Ishikawa (cell line): ENCODE data around the gene NBR1.
A peak's percentile ranks its signal among the peaks of the same experiment; 100 is the strongest.
"Not testable (repeated sequence)": the region's sequence is repeated elsewhere in the genome, so short reads cannot be mapped to it uniquely, and the experiment has no call there.

Experiments
- CEBPB ChIP-seq: IDR thresholded peaks from 2 replicates; pipeline ENCODE4 v1.6.1; 2012
- CREB1 ChIP-seq: IDR thresholded peaks from 2 replicates; pipeline ENCODE4 v1.6.1; 2012; ENCODE audit warnings: low read depth
- EGR1 ChIP-seq: IDR thresholded peaks from 2 replicates; pipeline ENCODE4 v1.6.1; 2012
- EP300 ChIP-seq: IDR thresholded peaks from 2 replicates; pipeline ENCODE4 v1.6.1; 2012; ENCODE audit warnings: borderline replicate concordance
- NFIC ChIP-seq: IDR thresholded peaks from 2 replicates; pipeline ENCODE4 v1.6.1; 2012
- RAD21 ChIP-seq: IDR thresholded peaks from 2 replicates; pipeline ENCODE4 v1.6.1; 2012; ENCODE audit warnings: low read depth
- TAF1 ChIP-seq: IDR thresholded peaks from 2 replicates; pipeline ENCODE4 v1.6.1; 2012; ENCODE audit warnings: low read depth, mild to moderate bottlenecking
- TEAD4 ChIP-seq: IDR thresholded peaks from 2 replicates; pipeline ENCODE4 v1.6.1; 2012
- YY1 ChIP-seq: IDR thresholded peaks from 2 replicates; pipeline ENCODE4 v1.6.1; 2012; ENCODE audit warnings: low read depth
- ZBTB7A ChIP-seq: IDR thresholded peaks from 2 replicates; pipeline ENCODE4 v1.6.1; 2012; ENCODE audit warnings: low read depth
- TF ChIP-seq, protein P1 (sequence below): IDR thresholded peaks from 2 replicates; pipeline ENCODE4 v1.6.1; 2012

Gene NBR1

DNA sequence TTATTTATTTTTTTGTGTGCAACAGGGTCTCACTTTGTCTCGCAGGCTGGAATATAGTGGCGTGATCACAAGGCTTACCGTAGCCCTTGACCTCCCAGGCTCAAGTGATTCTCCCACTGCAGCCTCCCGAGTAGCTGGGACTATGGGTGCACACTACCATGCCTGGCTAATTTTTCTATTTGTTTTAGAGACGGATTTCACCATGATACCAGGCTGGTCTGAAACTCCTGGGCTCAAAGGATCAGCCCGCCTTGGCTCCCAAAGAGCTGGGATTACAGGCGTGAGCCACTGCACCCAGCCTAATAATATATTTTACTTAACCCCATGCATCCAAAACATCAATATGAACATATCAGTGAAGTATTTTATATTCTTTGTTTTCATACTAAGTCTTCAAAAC, 55.4 kb downstream of the NBR1 start:
- TF ChIP-seq YY1 (no peak), EGR1 (no peak), TAF1 (no peak), NFIC (no peak), EP300 (no peak), TEAD4 (no peak), CEBPB (no peak)
- TF ChIP-seq, protein P1, sequence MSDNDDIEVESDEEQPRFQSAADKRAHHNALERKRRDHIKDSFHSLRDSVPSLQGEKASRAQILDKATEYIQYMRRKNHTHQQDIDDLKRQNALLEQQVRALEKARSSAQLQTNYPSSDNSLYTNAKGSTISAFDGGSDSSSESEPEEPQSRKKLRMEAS = no peak

DNA sequence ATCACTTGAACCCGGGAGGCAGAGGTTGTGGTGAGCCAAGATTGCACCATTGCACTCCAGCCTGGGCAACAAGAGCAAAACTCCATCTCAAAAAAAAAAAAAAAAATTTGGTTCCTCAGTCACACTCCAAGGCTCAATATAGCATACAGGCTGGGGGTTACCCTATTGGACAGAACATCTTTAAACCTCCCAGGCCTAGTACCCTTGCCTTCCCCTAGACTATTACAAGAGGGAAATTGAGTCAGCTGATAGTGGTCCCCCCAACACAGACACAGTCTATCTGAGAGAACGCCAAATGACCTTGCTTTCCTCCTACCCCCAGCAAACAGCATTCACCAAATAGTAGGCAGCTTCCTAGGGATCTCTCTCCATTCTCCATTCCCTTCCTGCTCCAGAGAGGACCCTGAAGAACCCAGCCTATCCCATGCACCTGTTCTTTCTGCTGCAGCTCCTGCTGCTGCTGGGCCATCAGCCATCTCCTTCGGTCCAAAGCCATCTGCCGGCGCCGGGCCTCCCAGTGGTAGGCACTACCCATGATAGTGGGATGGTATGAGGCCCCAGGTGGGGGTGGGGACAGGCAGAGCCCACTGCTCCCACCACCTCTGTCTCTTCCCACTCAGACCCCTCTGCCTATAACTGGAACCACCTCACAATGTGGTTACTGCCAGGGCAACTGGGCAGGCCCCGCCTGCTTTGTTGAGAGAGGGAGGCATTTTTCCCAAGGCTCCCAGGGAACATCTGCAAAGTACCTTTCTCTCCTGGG, 57.2 kb downstream of the NBR1 start, which contains the start of gene CCDC200:
TSS of gene CCDC200 (minus strand) at position 604 of the 763 bp plus-strand sequence. CDS start at position 535, 69 bp downstream.
- TF ChIP-seq EGR1, TAF1, CREB1: not testable (repeated sequence)

DNA sequence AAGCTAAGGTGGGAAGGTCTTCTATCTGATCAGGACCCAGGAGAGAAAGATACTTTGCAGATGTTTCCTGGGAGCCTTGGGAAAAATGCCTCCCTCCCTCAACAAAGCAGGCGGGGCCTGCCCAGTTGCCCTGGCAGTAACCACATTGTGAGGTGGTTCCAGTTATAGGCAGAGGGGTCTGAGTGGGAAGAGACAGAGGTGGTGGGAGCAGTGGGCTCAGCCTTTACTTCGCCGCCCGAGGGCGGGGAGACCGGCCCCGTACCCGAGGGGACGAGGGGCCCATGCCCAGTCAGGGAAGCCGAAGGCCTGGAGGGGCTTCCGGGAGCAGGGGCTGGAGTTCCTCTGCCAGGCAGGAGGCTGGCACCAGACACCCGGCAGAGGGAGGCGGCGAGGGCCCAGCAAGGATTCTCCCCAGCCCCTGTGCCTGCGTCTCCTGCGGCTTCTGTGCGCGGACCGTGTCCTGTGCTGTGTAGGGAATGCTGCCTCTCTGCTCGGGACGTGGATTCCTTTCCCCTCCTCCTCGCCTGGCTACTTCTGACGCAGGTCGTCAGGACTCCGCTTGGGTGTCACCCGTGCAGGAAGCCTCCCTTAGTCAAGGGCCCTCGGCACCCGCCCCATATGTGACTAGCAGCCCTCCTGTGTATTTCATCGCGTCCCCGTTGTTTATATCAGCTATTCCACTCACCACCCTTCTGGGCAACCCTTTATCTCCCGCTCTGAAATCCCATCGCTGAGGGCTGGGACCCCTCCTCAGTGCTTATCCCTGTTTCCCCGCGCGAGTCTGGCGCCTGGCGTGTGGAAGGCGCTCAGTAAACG, 60.4 kb downstream of the NBR1 start:
- 0 out of 2 replicates have a peak, but pooled peaks have one; percentile 17 for TF ChIP-seq ZBTB7A

DNA sequence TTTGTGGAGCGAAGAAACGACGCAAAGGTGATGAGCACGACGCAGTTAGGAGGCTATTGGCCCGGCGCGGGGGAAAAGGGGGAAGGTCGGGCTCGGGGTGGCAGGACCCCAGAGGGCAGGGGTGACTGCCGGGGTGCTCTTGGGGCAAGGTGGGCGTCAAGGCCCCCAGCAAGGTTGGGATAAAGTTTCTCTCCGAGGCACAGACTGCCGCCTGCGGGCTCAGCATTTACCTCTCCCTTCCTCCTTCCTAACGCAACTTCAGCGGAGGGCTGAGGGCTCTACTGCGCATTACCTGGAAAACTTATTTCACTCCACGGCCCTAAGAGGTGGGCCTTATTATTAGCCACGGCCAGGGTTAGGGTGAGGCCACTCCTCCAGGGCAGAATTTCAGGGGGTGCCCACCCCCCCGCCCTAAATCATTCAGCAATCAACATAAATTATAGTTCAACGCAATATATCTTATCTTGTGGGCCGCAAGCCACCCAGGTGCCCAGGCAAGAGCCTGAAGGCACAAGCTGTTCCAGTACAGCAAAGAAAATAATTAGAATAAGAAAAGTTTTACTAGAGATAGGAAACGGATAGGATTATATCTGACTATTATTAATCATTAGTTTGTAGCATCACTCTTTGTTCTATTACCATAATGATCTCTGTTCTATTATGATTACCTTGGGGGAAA, 61.1 kb downstream of the NBR1 start:
- 0 out of 2 replicates have a peak, but pooled peaks have one; percentile 40 for TF ChIP-seq ZBTB7A

DNA sequence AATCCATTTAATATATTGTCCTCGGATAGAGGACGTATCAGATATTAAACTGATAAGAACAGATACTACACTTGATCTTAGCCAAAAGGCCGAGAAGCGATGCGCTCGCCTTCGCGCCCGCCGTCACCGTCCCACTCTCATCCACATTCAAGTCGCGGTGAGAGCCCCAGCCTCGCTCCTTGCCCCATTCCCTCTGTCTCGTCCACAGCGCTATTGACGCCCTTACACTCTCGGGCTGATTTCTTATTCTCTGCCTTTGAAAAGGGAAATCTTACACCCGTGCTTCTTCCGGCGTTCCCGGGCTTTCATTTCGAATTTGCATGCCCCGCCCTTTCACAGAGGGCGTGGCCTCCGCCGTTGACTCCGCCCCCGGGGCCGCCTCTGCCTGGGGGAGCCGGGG, 62.9 kb downstream of the NBR1 start, which contains the start of gene RNU2-1:
TSS of gene RNU2-1 (minus strand) at position 101 of the 400 bp plus-strand sequence.
- not testable (repeated sequence) for TF ChIP-seq YY1, RAD21
- TF ChIP-seq, protein P1 = not testable (repeated sequence)
